ENCODE data around the gene SRSF1.
"Not testable (repeated sequence)": the region's sequence is repeated elsewhere in the genome, so short reads cannot be mapped to it uniquely, and the experiment has no call there.

Gene SRSF1

DNA sequence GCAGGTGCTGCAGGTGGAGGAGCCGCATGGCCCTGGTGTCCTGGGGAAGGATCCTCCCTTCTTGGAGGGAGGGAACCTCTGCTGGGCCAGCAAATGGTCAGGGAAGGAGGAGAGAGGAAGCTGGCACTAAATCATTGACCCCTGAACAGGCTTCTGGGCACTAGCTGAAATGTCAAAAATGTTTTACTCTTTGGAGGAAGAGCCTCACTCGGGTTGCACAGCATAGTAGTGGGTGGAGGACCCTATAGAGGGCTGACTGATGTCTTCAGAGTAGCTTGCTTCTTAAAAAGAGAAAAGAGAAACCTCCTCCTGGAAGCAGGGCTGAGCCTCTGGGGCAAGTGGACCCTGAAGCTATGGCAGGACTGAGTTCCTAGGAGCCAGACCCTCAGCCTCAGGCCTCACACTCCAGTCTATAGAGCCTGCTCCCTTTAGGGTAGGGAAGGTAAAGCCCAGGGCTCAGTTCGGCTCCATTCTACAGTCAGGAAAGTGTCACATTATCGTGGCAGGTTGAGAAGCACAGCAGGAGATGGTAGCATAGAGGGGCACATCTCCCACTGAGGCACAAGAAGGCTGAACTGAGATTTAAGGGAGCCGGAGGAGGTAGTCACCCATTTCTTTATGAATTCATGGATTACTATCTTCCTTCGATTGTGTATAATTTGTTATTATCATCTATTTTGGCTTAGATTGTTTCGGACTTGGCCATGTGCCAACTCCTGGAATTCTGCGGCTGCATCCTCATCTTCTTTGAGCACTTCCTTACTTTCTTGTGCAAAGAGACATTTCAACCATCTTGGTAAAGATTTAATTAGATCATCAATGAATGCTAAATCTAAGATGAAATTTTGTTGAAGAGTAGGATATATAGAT is 44.5 kb downstream of the SRSF1 start:
- DNase-seq = no peak

GRCh38 chr17:57959929-57960328 is 47.1 kb downstream of the SRSF1 start:
- DNase-seq = no peak

DNA sequence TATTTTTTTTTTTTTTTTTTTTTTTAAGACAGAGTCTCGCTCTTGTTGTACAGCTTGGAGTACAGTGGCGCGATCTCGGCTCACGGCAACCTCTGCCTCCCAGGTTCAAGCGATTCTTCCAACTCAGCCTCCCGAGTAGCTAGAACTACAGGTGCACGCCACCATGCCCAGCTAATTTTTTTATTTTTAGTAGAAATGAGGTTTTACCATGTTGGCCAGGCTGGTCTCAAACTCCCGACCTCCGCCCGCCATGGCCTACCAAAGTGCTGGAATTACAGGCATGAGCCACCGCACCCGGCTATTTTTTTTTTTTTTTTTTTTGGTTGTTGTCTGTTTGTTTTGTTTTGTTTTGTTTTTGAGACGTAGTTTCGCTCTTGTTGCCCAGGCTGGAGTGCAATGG is 48.7 kb downstream of the SRSF1 start:
- DNase-seq = not testable (repeated sequence)

- DNase-seq = no peak
These were observed 49.2 kb downstream of the SRSF1 start for GRCh38 chr17:57957886-57958285.

DNA sequence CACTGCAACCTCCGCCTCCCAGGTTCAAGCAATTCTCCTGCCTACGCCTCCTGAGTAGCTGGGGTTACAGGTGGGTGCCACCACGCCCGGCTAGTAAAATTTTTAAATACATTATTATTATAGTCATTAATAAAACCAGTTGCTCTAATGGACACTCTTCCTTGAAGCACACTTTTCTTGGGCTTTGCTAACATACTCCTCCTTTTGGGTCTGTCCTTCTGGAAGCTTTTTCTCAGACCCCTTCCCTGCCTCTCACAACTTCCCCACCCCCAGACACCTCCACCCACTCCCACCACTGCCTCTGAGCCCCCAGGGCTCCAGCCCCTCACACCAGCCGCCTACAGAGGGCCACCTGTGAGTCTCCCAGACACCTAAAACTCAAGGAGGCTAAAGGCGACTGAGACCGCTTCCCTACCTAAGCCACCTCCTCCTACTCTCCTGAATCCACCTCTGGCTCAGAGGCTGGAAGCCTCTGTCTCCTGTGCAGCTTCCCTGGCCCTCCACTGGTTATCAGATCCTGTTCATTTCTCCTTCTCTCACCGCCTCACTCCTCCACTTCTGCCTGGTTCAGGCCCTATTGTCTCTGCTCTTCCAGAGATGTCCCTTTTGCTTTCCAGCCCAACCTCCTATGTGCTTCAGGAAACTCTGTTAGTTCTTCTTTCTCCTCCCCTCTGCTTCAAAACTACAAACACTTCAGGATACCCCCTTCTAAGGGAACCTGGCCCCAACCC is 49.8 kb downstream of the SRSF1 start:
- no peak for DNase-seq

DNA sequence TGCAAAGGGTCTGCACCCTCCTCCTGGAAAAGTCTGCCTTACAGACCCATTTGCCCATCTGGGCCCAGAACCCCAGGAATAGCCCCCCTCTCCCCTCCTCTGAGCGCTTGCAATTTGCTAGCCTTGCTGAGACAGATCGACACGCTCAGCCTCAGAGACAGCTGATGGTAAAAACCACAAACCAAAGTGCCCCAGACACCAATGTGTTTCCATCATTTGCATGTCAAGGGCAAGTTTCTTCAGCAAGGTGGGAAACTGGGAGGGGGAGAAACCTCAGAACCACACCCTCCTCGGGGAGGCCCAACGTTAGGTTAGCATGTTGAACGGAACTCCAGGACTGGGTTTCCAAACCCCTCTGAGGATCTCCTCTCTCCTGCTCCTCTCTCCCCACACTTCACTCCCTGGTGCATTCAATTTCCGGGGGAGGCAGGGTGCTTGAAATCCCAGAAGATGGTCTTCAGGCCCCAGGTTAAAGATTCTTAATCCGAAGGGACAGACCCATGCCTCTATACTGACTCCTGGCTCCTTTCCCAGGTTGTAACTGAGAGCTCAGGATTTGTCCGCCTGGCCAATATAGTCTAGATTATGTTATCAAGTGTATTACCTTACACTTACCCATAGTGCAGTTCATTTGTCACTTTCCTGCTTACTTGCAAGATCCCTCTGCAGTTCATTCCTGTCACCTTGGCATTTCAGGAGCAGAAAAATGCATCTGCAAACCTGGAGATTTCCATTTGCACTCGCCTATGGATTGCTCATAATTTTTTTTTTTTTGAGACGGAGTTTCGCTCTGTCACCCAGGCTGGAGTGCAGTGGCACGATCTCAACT is 50.5 kb downstream of the SRSF1 start:
- DNase-seq = peak; percentile 57

- peak; percentile 51 for DNase-seq
These were observed 51.7 kb downstream of the SRSF1 start, which contains the start of gene CUEDC1 for GRCh38 chr17:57955183-57955931. TSS of gene CUEDC1 (minus strand) at chr17:57955412. CDS start at chr17:57885564, 69,848 bp downstream.

DNA sequence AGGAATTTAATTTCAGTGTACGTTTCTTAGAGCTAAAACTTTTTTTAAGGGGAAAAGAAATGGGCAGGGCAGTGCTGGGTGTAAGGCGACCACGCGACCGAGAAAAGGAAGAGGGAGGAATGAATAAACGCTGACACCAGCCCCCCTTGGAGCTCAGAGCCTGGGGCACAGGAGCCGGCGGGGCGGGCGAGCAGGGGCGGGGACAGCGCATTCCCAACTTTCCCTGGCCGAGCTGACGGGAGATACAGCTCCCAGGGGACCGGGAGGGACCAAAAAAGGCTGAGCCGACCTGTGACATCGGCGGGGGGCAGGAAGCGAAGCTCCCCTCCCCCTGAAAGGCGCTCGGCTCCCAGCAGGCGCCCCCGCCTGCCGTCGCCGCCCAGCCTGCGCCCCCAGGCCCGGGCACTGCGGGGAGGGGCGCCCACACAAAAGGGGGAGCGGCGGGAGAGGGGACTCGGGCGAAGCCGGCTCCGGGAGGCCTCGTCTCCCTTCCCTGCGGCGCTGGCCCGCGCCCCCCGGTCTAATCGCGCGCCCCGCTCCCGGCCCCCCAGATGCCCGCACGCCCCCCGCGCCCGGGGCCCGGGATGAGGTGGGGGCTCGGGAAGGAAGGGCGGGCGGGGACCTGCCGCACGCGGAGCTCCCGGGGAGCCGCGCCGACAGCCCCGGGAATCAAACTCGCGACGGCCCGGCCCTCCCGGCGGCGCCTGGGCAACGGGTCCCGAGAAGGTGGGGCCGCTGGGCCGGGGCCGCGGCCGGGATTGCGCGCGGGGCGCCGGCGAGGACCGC is 52.5 kb downstream of the SRSF1 start:
- DNase-seq = no peak

DNA sequence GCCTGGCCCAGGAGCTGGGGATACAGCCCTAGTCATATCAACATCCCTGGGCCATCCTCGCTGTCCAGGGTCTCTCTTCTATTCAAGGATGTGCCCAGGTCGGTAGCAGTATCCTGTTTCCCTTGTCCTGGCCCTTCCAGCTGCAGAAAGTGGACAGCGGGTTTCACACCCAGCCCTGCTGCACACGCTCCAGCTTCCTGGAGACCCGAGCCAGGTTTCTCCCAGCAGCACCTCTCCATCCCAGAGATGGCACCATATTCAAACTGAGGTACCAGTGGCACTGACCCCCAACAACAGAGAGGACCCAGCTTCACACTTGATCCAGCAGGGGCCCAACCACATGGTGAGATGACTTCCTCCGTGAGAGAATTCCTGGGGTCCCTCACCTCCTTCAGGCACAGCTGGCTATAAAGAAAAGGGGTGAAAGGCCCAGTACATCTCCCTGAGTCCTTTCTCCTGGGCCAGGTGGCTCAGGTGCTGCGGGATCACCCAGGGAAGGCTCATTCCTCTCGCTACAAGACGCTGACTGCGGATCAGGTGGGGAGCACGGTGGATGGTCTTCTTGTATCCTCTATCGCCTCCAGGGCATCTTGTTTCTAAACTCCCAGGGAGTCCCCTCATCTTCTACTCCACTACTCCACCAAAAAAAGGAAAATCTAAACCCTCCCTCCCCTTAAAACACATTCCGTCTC is 53.2 kb downstream of the SRSF1 start:
- no peak for DNase-seq

Data from activated CD4-positive, alpha-beta T cell treated with anti-CD3 and anti-CD28 coated beads, Interleukin-2, amount 50 U/mL, for 16 hours (primary cell).